ENCODE results near the gene ZNRF3.
"Not testable (repeated sequence)": the region's sequence is repeated elsewhere in the genome, so short reads cannot be mapped to it uniquely, and the experiment has no call there.

ZNRF3 gene

GRCh38 chr22:28934026-28934425, 50.7 kb downstream of the ZNRF3 start:
- no peak for DNase-seq

DNA sequence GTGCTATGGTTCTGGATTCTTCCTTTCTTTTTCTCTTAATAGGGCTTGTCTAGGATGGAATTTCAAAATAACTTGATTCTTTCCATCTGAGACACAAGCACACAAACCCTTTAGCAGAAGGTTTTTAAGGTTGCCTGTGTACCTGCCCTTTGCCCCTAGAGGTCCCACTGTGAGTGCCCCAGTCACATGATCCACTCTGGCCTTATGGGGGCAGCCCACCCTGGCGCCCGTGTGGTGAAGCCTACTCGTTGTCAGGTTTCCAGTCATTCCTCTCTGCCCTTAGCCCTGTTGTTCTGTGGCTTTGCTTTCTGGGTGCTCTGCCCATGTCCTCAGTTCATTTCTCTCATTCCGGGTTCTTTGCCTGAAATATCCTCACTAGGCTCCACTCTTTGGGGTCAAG, 51.8 kb downstream of the ZNRF3 start:
- DNase-seq: no peak

GRCh38 chr22:28935713-28936112, 52.3 kb downstream of the ZNRF3 start:
- DNase-seq: no peak

- no peak for DNase-seq
Observed at GRCh38 chr22:28936200-28936599, 52.8 kb downstream of the ZNRF3 start.

DNA sequence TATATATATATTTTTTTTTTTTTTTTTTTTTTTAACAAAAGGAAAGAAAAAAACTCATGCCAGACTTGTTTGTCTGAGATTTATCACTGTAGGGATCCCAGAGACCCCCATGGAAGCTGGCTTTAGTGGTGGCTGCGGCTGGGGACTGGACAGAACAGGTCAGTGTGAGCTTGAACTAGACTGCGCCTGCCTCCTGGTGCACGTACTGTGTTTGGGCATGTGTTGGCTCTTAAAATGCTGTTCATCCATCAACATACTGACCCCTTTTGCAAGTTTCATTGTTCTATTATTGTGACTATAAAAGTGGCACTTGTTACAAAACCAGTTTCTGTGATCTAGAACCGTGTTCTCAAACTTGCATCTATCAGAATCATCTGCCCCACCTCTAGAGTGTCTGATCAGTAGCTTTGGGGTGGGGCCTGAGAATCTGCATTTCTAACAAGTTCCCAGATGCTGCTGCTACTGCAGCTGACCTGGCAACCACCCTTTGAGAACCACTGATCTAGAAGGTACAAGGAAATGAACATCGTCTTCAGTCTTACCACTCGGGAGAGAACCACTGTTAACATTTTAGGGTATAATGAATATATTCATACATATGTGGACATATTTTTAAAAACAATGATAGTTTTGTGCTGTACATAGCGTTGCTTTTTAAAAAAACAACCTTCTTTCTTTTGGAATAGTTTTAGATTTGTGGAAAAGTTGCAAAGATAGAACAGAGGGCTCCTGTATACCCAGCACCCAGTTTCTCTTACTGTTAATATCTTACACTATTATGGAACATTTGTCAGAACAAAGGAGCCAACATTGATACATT, 54.0 kb downstream of the ZNRF3 start:
- no peak for DNase-seq

DNA sequence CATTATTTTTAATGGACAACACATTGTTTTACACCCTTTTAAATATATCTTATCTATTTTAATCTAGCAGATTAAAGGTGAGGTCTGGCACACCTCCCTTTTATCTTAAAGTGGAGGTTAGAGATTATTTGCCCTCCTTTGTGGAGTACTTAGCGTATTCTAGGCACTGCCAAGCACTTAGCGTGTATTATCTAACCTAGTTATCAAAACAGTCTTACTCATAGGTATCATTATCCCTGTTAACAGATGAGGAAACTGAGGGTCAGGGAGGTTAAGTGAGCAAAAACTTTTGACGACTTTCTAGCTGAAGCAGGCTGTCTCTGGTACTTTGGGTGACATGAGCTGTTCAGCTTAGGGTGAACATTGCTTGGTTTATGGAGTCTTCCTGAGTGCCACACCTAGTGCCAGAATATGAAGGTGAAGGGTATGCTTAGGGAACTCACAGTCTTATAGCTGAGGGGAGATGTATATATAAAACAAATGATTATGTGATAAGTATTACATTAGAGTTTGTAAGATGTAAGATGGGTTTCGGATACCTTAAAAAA, 55.0 kb downstream of the ZNRF3 start:
- no peak for DNase-seq

- DNase-seq: no peak
Observed at GRCh38 chr22:28939394-28939793, 56.0 kb downstream of the ZNRF3 start.

DNA sequence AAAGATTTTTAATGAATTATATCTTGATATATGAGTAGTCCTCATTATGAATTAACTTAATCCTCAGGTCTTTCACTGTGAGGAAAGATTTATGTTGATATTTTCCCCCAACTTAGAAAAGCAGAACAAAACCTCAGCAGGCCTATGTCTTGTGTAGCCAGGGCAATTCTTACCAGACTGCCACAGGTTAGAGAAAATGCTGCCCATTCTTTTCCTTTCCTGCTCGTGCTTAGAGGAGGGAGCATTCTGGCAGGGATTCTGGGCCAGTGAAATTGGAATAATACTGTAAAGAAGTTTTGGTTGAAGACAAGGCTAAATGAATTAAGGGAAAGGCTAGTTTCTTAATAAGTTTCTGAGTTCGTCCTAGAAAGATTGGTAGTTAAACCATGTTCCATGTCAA, 56.6 kb downstream of the ZNRF3 start:
- DNase-seq: no peak

DNA sequence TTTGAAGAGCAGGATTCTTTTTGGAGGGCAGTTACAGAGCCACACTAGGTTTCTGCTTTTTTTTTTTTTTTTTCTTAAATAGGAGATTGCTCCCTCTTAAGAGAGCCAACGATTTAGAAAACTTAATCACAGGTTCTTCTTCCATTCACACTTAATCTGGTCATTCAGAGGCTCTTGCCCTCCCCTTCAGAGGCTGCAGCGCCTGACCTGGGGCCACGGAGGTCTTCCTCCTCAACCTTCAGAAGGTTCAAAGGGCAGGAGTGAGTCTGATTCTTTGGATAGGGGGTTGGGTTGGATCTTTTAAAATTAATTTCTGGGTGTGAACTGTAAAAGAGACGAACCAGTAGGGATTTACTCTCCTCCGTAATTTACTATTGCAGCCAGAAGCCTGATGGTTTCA, 57.1 kb downstream of the ZNRF3 start:
- no peak for DNase-seq

GRCh38 chr22:28942333-28942732, 59.0 kb downstream of the ZNRF3 start:
- DNase-seq: no peak

GRCh38 chr22:28942801-28943500, 59.6 kb downstream of the ZNRF3 start:
- DNase-seq: no peak

- DNase-seq: no peak
Observed at GRCh38 chr22:28943501-28943879, 60.1 kb downstream of the ZNRF3 start.

- no peak for DNase-seq
Observed at GRCh38 chr22:28947125-28947524, 63.8 kb downstream of the ZNRF3 start.

DNA sequence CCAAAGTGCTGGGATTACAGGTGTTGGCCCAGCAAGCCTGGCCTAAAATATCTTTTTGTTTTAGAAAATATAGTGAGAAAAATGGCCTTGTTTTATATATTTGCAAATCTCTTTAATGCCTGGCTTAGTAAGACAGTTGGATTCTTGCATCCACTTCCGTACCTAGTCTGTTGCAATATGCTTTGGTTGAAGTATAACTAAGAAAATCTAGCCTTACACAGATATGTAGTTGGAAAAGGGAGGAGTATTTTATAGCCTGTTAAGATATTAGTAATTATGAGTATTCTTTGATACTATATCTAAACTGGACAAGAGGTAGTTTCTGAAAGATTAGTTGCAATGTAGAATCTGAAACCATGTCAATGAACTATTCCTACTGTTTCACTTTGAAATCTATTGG, 65.1 kb downstream of the ZNRF3 start:
- no peak for DNase-seq

GRCh38 chr22:28948860-28949551, 65.6 kb downstream of the ZNRF3 start:
- not testable (repeated sequence) for DNase-seq

DNA sequence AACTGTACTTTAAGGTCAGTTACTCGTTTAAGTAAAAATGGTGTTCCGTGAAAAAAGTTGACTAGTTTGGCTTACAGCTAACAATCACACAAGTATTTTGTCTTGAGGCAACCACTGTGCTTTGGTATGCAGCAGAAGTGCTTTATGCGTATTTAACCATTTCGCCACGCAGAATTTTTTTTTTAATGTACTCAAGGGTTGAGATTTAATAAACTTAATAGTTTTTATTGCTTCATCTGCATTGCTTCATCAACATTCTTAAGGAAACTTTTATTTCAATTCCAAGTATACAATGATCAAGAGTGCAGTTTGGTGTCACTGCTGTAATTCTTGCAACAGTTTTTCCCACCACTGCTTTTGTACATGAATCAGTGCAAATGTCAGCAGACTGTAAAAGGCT, 66.4 kb downstream of the ZNRF3 start:
- no peak for DNase-seq

DNA sequence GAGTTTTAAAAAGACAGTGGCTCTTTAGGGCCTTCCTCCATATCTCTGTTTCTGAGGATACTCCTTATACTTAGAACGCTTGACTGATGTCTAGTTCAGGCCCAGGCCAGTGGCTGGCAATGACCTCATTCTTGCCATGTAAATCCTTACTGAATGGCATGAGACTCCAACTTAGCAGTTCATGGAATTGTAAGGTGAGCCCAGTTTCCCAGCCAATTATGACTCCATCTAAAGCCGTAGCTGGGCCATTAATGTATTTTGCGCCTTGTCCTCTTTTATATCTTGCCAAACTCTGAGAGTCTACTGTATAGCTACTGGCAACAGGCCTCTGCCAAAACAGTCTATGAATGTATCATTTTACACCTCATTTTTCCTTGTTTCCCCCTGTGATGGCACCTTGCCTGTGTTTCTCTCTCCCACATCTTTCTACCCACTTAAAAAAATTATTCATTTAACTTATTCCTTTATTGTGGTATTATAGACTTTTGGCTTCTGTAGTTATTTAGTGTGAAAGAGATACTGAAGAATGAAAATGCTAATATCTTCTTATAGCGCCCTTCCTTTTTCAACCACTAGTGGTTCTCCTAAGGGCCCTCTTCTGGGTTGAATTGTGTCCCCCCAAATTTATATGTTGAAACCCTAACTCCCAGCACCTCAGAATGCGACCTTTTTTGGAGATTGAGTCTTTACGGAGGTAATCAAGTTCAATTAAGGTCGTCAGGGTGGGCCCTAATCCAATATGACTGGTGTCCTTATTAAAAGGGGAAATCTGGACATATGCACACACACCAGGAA, 67.4 kb downstream of the ZNRF3 start:
- no peak for DNase-seq

- no peak for DNase-seq
Observed at GRCh38 chr22:28951530-28951929, 68.2 kb downstream of the ZNRF3 start.

DNA sequence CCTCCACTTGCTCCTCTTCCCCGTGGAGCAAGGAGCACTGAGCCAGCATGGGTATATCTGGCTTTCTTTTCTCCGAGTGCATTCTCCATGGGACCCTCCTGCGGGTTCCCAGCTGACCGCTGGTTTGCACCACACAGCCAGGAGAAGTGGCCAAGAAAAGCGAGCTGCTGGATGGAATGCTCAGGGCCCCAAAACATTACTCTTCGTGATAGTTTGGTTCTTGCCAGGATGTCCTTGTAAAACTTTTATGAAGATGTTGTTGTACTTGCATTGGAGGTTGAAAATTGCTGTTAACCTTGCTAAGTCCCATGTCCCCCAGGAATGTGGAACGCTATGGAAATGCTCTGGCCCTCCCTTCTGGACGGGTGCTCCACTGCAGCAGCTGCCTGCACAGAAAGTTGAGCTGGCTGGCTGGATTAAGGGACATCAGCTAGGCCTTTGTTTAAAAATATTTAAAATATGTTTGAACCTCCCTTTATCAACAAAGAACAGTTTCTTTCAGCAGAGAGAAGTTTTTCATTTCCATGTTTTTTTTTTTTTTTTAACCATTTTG, 68.7 kb downstream of the ZNRF3 start:
- DNase-seq: no peak

DNA sequence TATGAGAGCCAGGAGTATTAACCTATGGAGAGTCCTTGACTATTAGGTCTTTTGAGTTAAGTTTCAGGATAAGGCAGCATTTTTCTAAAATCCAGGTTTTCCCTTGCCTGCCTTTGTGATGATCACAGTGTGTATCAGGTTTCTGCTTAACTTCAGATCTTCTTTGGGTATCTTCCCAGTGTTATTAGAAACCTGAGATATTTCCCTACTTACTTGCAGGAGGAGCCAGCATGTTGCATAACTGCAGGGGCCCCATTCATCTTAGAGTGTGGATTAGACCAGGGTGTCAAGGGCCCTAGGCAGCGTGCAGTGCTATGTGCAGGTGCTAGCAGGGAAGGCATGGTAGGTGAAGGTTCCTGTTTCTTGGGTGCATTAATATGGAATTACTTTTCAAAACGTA, 69.5 kb downstream of the ZNRF3 start:
- DNase-seq: no peak

GRCh38 chr22:28953403-28953802, 70.0 kb downstream of the ZNRF3 start:
- no peak for DNase-seq

All from T-helper 2 cell (primary cell).